ENCODE data around the gene TMEM108.

TMEM108 gene

DNA sequence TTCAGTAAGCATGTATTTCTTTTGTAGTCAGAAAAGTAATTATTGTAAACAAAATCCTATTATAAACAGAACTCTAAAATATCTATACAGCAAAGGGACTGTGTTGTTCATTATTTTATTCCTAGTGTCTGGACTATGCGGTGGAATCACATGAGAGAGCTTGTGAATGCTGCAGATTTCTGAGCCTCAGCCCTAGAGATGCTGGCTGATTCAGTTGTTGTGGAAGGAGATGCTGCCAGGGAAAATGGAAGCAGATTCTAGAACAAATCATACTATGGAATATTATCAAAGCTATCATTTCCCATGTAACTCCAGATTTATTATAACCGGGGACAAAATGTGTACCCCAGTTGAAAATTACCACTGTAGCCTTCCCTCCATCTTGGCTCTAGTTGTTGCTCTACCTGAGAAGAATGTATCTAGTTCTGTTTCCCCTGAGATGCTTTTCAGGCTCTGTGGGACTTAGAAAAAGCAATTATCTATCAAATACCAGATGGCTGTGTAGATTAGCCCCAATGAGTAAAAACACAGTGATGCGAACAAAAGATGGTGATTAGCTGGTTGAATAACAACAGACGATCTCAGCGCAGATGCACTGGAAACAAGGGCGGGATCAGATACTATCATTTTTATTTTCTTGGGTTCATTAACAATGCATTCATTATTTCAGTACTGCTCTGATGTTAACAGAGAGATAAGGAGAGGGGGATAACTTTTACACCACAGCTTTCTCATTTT is 131.3 kb downstream of the TMEM108 start:
- H3K4me3 ChIP-seq (ENCODE audit: low read length), result no peak overlapping the region
- H3K27me3 ChIP-seq (ENCODE audit: insufficient read depth, low read length), result no peaks in the 10 kb centered on the region
- no peak overlapping the region for H3K27ac ChIP-seq (ENCODE audit: low read length)
- H3K4me1 ChIP-seq (ENCODE audit: insufficient read depth, low read length), result no peaks in the 10 kb centered on the region
- peaks cover 13% of the 10 kb centered on the region for H3K9me3 ChIP-seq (ENCODE audit: insufficient read depth, low read depth, low read length)
- H3K9ac ChIP-seq (ENCODE audit: low read depth, low read length), result no peak overlapping the region
- H3K36me3 ChIP-seq (ENCODE audit: insufficient read depth, low read depth, low read length), result no peaks in the 10 kb centered on the region

DNA sequence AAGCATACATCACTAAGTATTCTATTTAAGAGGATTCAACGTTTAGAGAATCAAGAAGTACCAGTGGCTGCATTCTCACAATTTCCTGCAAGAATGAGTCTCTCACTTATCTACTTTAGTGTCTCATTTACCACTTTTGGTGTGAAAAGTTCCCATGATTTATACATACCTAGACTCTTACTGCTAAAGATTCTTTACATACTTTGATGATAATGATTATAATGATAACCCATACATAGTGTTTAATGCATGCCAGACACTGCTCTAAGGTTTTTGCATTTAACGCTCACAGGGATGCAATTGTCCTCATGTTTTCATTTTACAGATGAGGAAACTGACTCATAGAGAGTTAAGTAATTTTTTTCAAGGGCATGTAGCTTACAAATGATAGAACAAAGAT is 133.6 kb downstream of the TMEM108 start:
- Histone ChIP-seq H3K4me3 (ENCODE audit: low read length) (no peak overlapping the region), H3K27ac (ENCODE audit: low read length) (no peak overlapping the region), H3K27me3 (ENCODE audit: insufficient read depth, low read length) (no peaks in the 10 kb centered on the region), H3K36me3 (ENCODE audit: insufficient read depth, low read depth, low read length) (no peaks in the 10 kb centered on the region), H3K9ac (ENCODE audit: low read depth, low read length) (no peak overlapping the region), H3K9me3 (ENCODE audit: insufficient read depth, low read depth, low read length) (peaks cover 13% of the 10 kb centered on the region), H3K4me1 (ENCODE audit: insufficient read depth, low read length) (no peaks in the 10 kb centered on the region)

DNA sequence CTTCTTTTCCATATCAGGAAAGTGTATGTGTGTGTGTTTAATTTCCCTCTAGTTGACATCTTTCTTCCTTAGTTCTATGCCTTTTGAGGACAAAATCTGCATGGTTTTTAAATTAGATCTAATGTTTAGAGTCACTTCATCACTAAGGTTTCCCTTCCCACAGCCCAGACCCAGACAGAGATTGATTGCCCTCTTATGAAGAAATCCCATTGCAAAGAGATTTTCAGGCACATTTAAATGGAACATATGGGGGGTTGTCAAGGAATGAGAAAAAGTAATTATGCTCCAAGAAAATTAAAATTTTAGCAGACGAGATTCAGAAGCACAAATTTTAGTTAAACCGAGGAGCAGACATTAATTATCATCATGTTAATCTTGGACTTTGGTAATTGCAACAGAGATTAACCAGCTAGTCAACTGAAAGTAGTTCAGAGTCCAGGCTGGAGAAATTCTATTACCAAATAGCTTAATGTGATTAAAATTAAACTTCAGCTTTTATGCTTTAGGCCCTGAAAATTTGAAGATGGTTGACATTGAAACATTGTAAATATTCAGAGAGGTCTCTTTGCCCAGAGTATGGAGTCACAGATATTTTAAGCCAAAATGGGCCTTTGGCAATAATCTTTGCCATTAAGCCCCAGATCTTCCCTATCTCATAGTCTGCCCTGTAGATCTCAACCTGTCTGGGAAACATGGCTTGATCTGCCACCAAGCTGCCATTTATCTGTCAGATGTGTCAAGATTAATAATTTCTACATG is 143.4 kb downstream of the TMEM108 start:
- no peak overlapping the region for H3K4me3 ChIP-seq (ENCODE audit: low read length)
- H3K36me3 ChIP-seq (ENCODE audit: insufficient read depth, low read depth, low read length), result no peaks in the 10 kb centered on the region
- H3K27me3 ChIP-seq (ENCODE audit: insufficient read depth, low read length), result no peaks in the 10 kb centered on the region
- H3K4me1 ChIP-seq (ENCODE audit: insufficient read depth, low read length), result no peaks in the 10 kb centered on the region
- no peak overlapping the region for H3K9ac ChIP-seq (ENCODE audit: low read depth, low read length)
- no peak overlapping the region for H3K27ac ChIP-seq (ENCODE audit: low read length)
- no peaks in the 10 kb centered on the region for H3K9me3 ChIP-seq (ENCODE audit: insufficient read depth, low read depth, low read length)

DNA sequence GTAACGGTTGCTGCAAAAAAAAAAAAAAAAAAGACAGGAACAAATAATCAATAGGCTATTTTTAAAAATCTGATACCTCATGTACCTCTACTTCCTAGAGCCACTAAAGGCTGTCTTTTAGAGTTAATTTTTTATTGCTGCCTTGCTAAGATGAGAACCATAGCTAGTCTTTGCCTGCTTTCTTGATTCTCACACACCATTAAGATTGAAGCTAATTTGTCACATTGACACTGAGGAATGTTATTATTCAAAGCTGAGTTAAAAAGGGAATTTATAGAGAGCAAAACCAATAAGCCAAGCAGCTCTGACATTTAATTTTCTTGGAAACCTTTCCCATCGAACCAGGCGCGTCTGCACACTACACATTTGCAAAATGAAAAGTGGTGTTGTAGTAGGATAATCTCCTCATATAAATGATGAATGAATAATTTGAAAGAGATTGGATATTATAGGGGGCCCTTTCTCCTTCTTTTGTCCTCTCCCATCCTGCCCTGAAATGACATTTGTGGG is 149.7 kb downstream of the TMEM108 start:
- Histone ChIP-seq H3K9ac (ENCODE audit: low read depth, low read length) (no peak overlapping the region), H3K9me3 (ENCODE audit: insufficient read depth, low read depth, low read length) (no peaks in the 10 kb centered on the region), H3K27me3 (ENCODE audit: insufficient read depth, low read length) (no peaks in the 10 kb centered on the region), H3K27ac (ENCODE audit: low read length) (no peak overlapping the region), H3K36me3 (ENCODE audit: insufficient read depth, low read depth, low read length) (no peaks in the 10 kb centered on the region), H3K4me3 (ENCODE audit: low read length) (no peak overlapping the region), H3K4me1 (ENCODE audit: insufficient read depth, low read length) (peaks cover 7% of the 10 kb centered on the region)

DNA sequence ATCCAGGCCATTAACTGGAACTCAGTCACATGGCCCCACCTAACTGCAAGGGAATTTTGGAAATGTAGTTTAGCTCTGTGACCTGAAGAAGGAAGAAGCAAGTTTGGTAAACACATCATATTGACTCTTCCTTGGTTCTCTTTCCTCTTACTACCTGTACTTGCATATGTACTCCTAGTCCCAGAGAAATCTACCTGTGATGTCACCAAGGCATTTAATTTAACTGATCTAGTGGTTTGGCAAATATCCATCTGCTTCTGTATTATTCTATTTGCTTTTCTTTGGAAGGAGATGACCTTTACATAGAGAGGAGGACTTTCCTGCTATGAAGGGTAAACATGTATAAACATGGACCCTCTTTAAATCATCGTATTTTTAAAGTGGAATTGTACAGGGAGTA is 150.8 kb downstream of the TMEM108 start:
- Histone ChIP-seq H3K36me3 (ENCODE audit: insufficient read depth, low read depth, low read length) (no peaks in the 10 kb centered on the region), H3K4me1 (ENCODE audit: insufficient read depth, low read length) (peaks cover 10% of the 10 kb centered on the region)

DNA sequence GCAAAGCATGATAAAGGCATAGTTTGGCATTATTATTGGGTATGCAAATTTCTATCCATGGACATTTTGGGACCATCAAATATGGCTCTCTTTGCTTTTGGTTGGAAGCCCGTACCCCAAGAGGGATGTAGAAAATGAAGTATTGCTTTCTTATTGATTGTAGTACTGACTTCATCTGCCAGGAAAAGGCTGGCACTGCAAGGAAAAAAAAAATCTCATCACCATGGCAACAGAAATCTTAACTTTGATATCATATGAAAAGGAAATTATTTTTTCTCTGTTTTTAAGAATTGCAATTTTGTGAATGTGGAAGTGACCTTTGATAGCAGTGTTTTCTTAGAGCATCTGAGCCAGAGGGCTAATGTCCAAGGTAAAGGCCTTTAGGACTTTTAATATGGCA is 151.7 kb downstream of the TMEM108 start:
- Histone ChIP-seq H3K36me3 (ENCODE audit: insufficient read depth, low read depth, low read length) (no peaks in the 10 kb centered on the region), H3K9ac (ENCODE audit: low read depth, low read length) (no peak overlapping the region), H3K27me3 (ENCODE audit: insufficient read depth, low read length) (no peaks in the 10 kb centered on the region), H3K9me3 (ENCODE audit: insufficient read depth, low read depth, low read length) (no peaks in the 10 kb centered on the region), H3K27ac (ENCODE audit: low read length) (no peak overlapping the region), H3K4me1 (ENCODE audit: insufficient read depth, low read length) (peaks cover 10% of the 10 kb centered on the region), H3K4me3 (ENCODE audit: low read length) (no peak overlapping the region)

More for the DNA sequence above, 150.8 kb downstream of the TMEM108 start:
- Histone ChIP-seq H3K27ac (ENCODE audit: low read length) (no peak overlapping the region), H3K4me3 (ENCODE audit: low read length) (no peak overlapping the region), H3K9me3 (ENCODE audit: insufficient read depth, low read depth, low read length) (no peaks in the 10 kb centered on the region), H3K9ac (ENCODE audit: low read depth, low read length) (no peak overlapping the region), H3K27me3 (ENCODE audit: insufficient read depth, low read length) (no peaks in the 10 kb centered on the region)

DNA sequence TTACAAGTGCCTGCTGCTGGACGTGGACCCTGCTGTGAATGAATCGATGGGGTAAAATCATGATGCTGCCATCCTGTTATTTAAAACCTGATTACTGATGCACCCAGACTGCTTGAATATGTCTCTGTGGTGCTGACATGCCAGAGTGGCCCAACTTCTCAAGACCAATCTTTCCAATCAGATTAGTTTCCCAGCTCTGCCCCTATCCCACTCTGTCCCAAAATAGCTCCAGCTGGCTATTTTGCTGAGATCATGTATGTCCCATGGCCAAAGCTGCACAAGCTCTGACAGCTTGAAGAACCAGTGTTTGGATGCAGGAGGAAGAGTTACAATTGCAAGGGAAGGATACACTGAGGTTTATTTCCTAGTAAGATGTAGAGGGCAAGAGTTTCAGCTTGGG is 153.6 kb downstream of the TMEM108 start:
- Histone ChIP-seq H3K4me3 (ENCODE audit: low read length) (no peak overlapping the region), H3K4me1 (ENCODE audit: insufficient read depth, low read length) (peaks cover 10% of the 10 kb centered on the region), H3K27me3 (ENCODE audit: insufficient read depth, low read length) (no peaks in the 10 kb centered on the region), H3K36me3 (ENCODE audit: insufficient read depth, low read depth, low read length) (no peaks in the 10 kb centered on the region), H3K9me3 (ENCODE audit: insufficient read depth, low read depth, low read length) (no peaks in the 10 kb centered on the region), H3K9ac (ENCODE audit: low read depth, low read length) (no peak overlapping the region), H3K27ac (ENCODE audit: low read length) (no peak overlapping the region)

DNA sequence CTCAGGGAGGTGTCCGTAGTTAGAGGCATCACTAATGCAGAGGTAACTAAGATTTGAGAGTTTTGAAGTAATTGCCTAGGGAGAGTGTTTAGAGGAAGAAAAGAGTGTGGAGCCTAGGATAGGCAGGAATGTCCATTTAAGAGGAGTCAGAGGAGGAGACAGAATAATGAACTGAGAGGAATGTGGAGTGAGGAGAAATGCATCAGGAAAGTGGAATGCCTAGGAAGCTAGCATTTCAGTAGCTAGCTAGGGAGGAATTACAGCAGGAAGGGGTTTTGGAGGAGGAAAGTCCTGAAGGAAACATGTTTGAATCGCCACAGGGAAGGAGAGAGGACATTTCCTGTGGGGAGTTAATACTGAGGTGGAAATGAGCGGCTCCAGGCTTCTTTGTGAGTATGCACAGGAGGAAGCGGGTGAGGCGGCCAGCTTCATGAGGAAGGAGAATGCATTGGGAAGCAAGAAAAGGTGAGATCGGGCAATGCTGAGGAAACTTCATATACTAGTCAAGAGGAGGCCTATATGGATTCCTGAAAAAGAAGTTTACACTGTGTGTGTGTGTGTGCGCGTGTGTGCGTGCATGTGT is 154.3 kb downstream of the TMEM108 start:
- Histone ChIP-seq H3K27me3 (ENCODE audit: insufficient read depth, low read length) (no peaks in the 10 kb centered on the region), H3K9me3 (ENCODE audit: insufficient read depth, low read depth, low read length) (no peaks in the 10 kb centered on the region), H3K36me3 (ENCODE audit: insufficient read depth, low read depth, low read length) (no peaks in the 10 kb centered on the region), H3K4me3 (ENCODE audit: low read length) (no peak overlapping the region), H3K27ac (ENCODE audit: low read length) (no peak overlapping the region), H3K9ac (ENCODE audit: low read depth, low read length) (no peak overlapping the region), H3K4me1 (ENCODE audit: insufficient read depth, low read length) (peaks cover 10% of the 10 kb centered on the region)

DNA sequence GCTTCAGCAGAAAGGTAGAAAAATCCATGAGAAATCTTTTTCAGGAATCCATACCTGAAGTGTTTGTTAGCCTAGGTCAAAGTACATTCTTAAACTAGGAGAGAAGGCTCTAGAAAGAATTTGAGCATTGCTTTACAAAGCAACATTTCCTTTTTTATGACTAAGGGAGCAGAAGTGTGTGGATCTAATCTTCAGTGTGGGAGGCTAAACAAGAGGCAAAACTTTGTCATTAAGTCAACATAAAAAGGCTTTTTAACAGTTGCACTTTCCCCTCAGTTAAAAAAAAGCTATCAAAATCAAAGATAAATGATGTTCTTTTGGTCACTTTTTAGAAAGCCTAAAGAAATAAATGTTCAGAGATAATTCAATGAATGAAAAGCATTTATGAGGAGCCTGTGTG is 154.8 kb downstream of the TMEM108 start:
- Histone ChIP-seq H3K36me3 (ENCODE audit: insufficient read depth, low read depth, low read length) (no peaks in the 10 kb centered on the region), H3K4me3 (ENCODE audit: low read length) (no peak overlapping the region), H3K27me3 (ENCODE audit: insufficient read depth, low read length) (no peaks in the 10 kb centered on the region), H3K27ac (ENCODE audit: low read length) (no peak overlapping the region), H3K9ac (ENCODE audit: low read depth, low read length) (no peak overlapping the region), H3K4me1 (ENCODE audit: insufficient read depth, low read length) (peaks cover 10% of the 10 kb centered on the region), H3K9me3 (ENCODE audit: insufficient read depth, low read depth, low read length) (no peaks in the 10 kb centered on the region)

DNA sequence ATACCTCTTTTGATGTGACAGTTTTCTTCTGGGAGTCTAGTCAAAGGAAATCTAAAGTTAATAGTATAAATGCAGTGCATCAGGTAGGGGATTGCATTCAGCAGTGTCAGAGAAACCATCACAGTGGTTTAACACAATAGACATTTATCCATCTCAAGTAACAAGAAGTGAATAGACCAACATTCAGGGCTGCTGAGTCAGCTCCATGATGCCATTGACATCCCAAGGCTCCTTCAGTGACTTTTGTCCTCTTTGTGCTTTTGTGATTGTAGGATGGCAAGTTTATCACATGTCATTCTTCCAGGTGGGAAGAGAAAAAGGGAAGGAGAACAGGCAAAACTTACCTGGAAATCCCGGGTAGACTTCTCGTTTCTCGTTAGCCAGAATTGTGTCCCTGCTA is 158.3 kb downstream of the TMEM108 start:
- H3K27ac ChIP-seq (ENCODE audit: low read length), result no peak overlapping the region
- no peak overlapping the region for H3K9ac ChIP-seq (ENCODE audit: low read depth, low read length)
- H3K36me3 ChIP-seq (ENCODE audit: insufficient read depth, low read depth, low read length), result no peaks in the 10 kb centered on the region
- no peak overlapping the region for H3K4me3 ChIP-seq (ENCODE audit: low read length)
- peaks cover 14% of the 10 kb centered on the region for H3K9me3 ChIP-seq (ENCODE audit: insufficient read depth, low read depth, low read length)
- H3K4me1 ChIP-seq (ENCODE audit: insufficient read depth, low read length), result peaks cover 10% of the 10 kb centered on the region
- H3K27me3 ChIP-seq (ENCODE audit: insufficient read depth, low read length), result no peaks in the 10 kb centered on the region

DNA sequence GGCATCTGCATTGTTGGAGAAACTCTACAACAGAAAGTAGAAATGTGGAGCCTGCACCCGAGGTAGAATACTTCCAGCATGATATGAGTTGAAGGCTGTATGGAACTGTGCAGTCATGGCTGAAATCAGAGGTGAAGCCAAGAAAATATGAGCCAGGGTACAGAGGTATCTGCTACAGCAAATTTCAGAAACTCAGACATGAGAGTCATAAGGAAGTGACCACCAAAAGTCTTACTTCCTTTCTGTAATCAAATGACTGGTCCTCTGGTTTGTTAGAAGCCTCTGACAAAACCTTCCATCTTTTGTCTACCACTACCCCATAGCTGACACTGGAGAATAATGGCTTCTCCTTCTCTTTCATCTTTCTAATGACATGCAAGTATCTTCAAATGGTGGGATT is 159.4 kb downstream of the TMEM108 start:
- H3K4me1 ChIP-seq (ENCODE audit: insufficient read depth, low read length), result peaks cover 6% of the 10 kb centered on the region
- H3K27ac ChIP-seq (ENCODE audit: low read length), result no peak overlapping the region
- peaks cover 22% of the 10 kb centered on the region for H3K9me3 ChIP-seq (ENCODE audit: insufficient read depth, low read depth, low read length)
- no peaks in the 10 kb centered on the region for H3K27me3 ChIP-seq (ENCODE audit: insufficient read depth, low read length)
- H3K4me3 ChIP-seq (ENCODE audit: low read length), result no peak overlapping the region
- no peaks in the 10 kb centered on the region for H3K36me3 ChIP-seq (ENCODE audit: insufficient read depth, low read depth, low read length)
- no peak overlapping the region for H3K9ac ChIP-seq (ENCODE audit: low read depth, low read length)

Data from iPS-20b (cell line).